Heart left ventricle (tissue), 13 donors: ENCODE measurements around the gene ZNF423.

Experiments used
- CTCF ChIP-seq, 12 donors: fragments of 200-600 bp; sonication (generic) in 4 of 12; IDR thresholded peaks; one replicate each; pipeline versions ENCODE4 v1.5.0 to v1.8.0; 2018 to 2022; ENCODE audit warnings: antibody characterized with exemption in 12 of 12, mild to moderate bottlenecking in 5 of 12
- POLR2A ChIP-seq, 2 donors: fragments of 450-650 bp; IDR thresholded peaks; one replicate each; pipeline ENCODE4 v1.6.1; 2017; ENCODE audit warnings: antibody characterized with exemption in 2 of 2, mild to moderate bottlenecking in 2 of 2, moderate library complexity in 2 of 2
- donor health status: ischemic (EF 13 %, LVEDD 7.1; RV severe dilation, severe dysfunction).
- donor health status: DM: no; HTN: yes; CAD: no.
- donor health status: DM: no; HTN: no; CAD: no.
- donor health status: ischemic (EF 25% LVEDD 6.9; RV normal size, moderate dysfunction).
- donor health status: ischemic (EF 25% LVEDD 5.7; RV mildly dilated, moderate dysfunction).
- donor health status: ischemic (EF 35%, LVEDD 5.7; RV mildly dilated, moderate dysfunction).
- donor health status: nonischemic (EF 11% LVEDD 7.7; RV severe dilation, severe dysfunction).
- donor health status: DM: yes; HTN: yes; CAD: no.
- donor health status: PGD.
- donor health status: ischemic (EF 29% LVEDD 5.4; RV normal size, mild dysfunction).
- donor health status: nonischemic (EF 23%, LVEDD 6.1; RV moderate dilation, normal function).

DNA sequence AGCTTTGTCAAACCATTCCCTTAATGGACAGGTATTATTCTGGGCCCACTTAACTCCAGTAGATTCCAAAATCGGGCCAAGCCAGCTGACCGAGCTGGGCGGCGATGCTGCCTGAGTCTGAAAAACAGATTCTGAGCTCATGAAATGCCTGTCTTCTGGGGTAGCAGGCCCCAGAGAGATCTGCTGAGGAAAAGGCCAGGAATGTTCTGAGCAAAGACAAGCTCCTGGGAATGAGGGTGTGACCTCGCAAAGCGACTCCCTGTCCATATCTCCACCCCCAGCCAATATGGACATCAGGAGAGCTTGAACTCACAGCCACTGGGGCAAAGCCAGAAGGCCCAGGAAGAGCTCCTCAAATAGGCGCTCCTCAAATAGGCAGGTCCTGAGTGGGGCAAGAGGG is 23.7 kb downstream of the ZNF423 start:
- TF ChIP-seq CTCF (IDR thresholded peaks at IDR 0.05) (no peak), POLR2A (IDR thresholded peaks at IDR 0.05) (no peak)
